Activated naive CD4-positive, alpha-beta T cell treated with anti-CD3 and anti-CD28 coated beads for 36 hours (primary cell): ENCODE measurements around the gene HOXA3. TPM values are rescaled to one million over a fixed set of nuclear protein-coding genes. Genes with fewer than 3 reads are reported as not detected.

Source experiments
- CTCF ChIA-PET: fragments of 350-600 bp; sonication (Branson Sonifier 250); formaldehyde crosslinking; loops from one replicate; lab custom pipeline; 2021; ENCODE audit warnings: antibody characterized with exemption; lab: Charles Lee
- DNase-seq: peaks from one replicate; pipeline ENCODE4 v3.0.0-alpha.2; 2020
- H3K27ac Mint-ChIP-seq: one replicate; pipeline ENCODE4 v1.8.0; 2021; ENCODE audit warnings: mild to moderate bottlenecking, mixed read lengths
- H3K27me3 Mint-ChIP-seq: one replicate; pipeline ENCODE4 v1.8.0; 2021; ENCODE audit warnings: low read depth, mixed read lengths
- H3K36me3 Mint-ChIP-seq: one replicate; pipeline ENCODE4 v1.8.0; 2021; ENCODE audit warnings: low read depth, mixed read lengths
- H3K4me1 Mint-ChIP-seq: one replicate; pipeline ENCODE4 v1.8.0; 2021; ENCODE audit warnings: low read depth, mixed read lengths
- H3K4me3 Mint-ChIP-seq: one replicate; pipeline ENCODE4 v1.8.0; 2021; ENCODE audit warnings: mild to moderate bottlenecking, moderate library complexity, mixed read lengths
- H3K9me3 Mint-ChIP-seq: one replicate; pipeline ENCODE4 v1.8.0; 2021; ENCODE audit warnings: mixed read lengths
- intact Hi-C: fragments of 100-400 bp; cut with micrococcal nuclease; formaldehyde crosslinking; loops from one replicate; pipeline ENCODE4 v1.15.1; 2023
- total RNA-seq, 2 experiments: library from RNA; stranded (reverse); gene quantifications; one replicate each; pipeline ENCODE4 v1.2.3, GENCODE V29; 2021

The HOXA3 gene
- total RNA-seq, 2 experiments from 2014 or later = not detected

GRCh38 chr7:27130540-27131389 lies 21.6 kb downstream of the HOXA3 start, which contains the start of gene HOXA4:
Gene HOXA4 (minus strand): TSS chr7:27130757. CDS start chr7:27130733, 24 bp downstream.
- CTCF ChIA-PET = interaction anchor here (0.6 kb wide), 1 partner anchor 280 kb away, joined by 4 read pairs; no protein-coding TSS in a partner anchor
- no peaks in the 10 kb centered on the region for H3K36me3 Mint-ChIP-seq
- H3K4me1 Mint-ChIP-seq = peaks cover 19% of the 10 kb centered on the region
- peak; percentile 71 for DNase-seq
- H3K27ac Mint-ChIP-seq = no peak within 1 kb of the TSS
- H3K9me3 Mint-ChIP-seq = no peaks in the 10 kb centered on the region
- peaks cover 51% of the 10 kb centered on the region for H3K27me3 Mint-ChIP-seq
- H3K4me3 Mint-ChIP-seq = peak within 1 kb of the TSS; percentile 53
- intact Hi-C loops = no loop called here

DNA sequence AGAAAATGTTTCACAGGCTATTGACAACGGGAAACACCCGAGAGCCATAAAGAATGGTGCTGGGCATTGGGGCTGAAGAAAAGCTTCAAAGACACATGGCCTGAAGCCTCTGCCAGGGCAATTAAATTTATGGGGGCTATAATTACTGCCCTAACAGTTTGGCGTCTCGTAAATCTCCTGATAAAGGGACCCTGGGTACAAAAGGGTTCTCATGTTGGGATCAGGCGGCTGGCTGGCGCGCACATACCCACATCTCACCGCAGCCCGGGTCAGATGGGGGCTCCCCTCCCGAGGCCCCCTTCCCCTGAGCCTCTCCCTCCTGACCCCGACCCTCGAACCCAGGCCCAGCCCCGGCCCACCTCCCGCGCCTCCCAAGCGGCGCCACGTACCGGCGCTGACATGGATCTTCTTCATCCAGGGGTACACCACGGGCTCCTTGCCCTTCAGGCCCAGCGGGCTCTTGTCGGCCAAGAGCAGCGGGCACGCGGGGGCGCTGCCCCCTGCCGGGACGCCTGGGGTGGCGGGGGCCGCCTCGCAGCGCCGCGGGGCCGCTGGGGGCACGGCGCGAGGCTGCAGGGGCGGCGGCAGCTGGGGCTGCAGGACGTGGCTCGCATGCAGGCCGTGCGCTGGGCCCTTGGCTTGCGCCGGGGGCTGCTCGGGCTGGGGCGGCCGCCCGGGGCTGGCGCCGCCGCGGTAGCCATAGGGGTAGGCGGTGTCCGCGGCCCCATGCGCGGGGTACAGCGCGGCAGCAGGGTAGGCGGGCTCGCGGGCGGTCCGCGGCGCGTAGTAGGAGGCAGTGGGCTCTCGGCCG lies 22.4 kb downstream of the HOXA3 start:
- CTCF ChIA-PET = no interaction called here
- Mint-ChIP-seq H3K4me1 (peaks cover 14% of the 10 kb centered on the region), H3K27ac (no peak overlapping the region), H3K36me3 (no peaks in the 10 kb centered on the region), H3K4me3 (no peak overlapping the region), H3K9me3 (no peaks in the 10 kb centered on the region), H3K27me3 (peaks cover 48% of the 10 kb centered on the region)
- intact Hi-C loops = no loop called here
- DNase-seq = no peak

- intact Hi-C loops = no loop called here
- Mint-ChIP-seq H3K9me3 (no peaks in the 10 kb centered on the region), H3K4me3 (no peak overlapping the region), H3K36me3 (no peaks in the 10 kb centered on the region), H3K4me1 (peaks cover 5% of the 10 kb centered on the region), H3K27me3 (peaks cover 44% of the 10 kb centered on the region), H3K27ac (no peak overlapping the region)
- CTCF ChIA-PET = no interaction called here
- DNase-seq = no peak
Observed at GRCh38 chr7:27128776-27129728, 23.3 kb downstream of the HOXA3 start.

DNA sequence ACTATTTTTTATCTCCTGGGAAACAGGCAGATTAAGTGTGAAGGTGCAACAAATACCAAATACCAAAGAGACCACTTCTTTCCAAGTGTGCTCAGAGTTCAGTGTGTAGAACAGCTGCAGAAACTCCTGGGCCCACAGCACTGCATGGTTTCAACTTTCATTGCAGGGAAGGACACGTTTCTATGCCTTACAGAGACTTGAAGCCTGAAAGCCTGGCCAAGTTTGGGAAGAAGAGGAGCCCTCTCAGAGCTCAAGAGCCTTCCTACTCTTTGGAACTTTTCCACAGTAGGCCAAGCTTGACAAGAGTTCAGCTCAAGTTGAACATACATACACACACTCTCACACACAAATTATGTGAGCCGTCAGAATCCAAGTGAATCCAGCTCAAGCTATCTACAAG lies 24.3 kb downstream of the HOXA3 start:
- H3K27ac Mint-ChIP-seq = no peak overlapping the region

DNA sequence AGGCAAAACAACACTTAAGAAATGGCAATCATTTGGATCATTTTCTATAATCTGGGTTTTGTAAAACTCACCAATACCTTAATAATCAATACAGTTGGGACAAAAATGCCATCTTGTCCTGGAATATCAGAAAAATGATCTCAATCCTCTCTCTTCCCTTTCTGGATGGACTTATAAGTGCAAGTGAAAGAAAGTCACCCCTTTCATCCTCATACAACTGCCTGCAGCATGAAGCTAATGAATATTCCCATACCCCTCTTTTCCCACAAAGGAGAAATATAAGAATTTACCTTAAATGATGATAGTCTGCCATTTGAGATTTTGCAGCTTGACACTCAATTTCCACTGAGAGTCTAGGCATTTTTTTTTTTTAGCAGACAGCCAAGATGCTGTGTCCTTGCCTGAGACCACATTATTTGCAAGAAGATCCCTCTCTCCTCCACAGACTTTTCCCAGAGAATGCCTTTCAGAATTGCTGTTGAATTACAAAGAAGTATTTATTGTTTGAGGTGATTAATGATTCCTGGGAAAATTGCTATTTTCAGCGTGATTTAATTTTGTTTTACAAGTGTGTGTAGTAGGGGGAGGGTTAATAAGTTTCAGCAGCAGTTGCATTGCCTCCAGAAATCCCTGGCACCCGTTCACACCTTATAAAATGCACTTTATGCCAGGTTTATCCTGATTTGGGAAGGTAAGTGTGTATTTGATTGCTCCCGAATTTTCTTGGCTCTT lies 25.6 kb downstream of the HOXA3 start:
- Mint-ChIP-seq H3K27me3 (peaks cover 35% of the 10 kb centered on the region), H3K9me3 (no peaks in the 10 kb centered on the region), H3K4me1 (no peaks in the 10 kb centered on the region), H3K36me3 (no peaks in the 10 kb centered on the region), H3K27ac (no peak overlapping the region), H3K4me3 (no peak overlapping the region)
- CTCF ChIA-PET = no interaction called here
- no peak for DNase-seq
- intact Hi-C loops = no loop called here

More for the DNA sequence above, 24.3 kb downstream of the HOXA3 start:
- no peaks in the 10 kb centered on the region for H3K36me3 Mint-ChIP-seq
- no peaks in the 10 kb centered on the region for H3K4me1 Mint-ChIP-seq
- no peak overlapping the region for H3K4me3 Mint-ChIP-seq
- H3K27me3 Mint-ChIP-seq = peaks cover 41% of the 10 kb centered on the region
- intact Hi-C loops = no loop called here
- no peaks in the 10 kb centered on the region for H3K9me3 Mint-ChIP-seq
- CTCF ChIA-PET = interaction anchor here (0.8 kb wide), 1 partner anchor 22 kb away, joined by 3 read pairs; no protein-coding TSS in a partner anchor
- DNase-seq = no peak

DNA sequence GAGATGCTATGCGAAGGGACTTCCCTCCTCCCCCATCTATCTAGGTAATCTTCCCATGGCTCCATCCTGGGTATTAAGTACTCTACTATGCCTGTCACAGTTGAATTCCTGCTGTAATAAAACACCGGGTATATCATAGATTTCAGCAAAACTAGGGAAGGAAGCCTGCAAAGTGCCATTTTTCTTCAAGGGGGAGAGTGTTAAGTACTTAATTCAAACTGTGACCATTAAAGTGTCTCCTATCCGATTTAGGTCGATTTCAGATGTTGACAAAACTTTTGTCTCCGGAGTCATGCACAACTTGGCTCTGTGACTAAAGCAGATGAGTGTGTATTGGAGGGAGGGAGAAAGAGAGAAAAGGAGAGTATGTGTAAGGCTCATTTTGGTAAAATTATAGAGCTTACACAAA lies 26.4 kb downstream of the HOXA3 start:
- Mint-ChIP-seq H3K9me3 (no peaks in the 10 kb centered on the region), H3K36me3 (no peaks in the 10 kb centered on the region), H3K27ac (no peak overlapping the region), H3K4me3 (no peak overlapping the region), H3K4me1 (no peaks in the 10 kb centered on the region), H3K27me3 (peaks cover 28% of the 10 kb centered on the region)
- intact Hi-C loops = no loop called here
- CTCF ChIA-PET = no interaction called here
- DNase-seq = no peak

DNA sequence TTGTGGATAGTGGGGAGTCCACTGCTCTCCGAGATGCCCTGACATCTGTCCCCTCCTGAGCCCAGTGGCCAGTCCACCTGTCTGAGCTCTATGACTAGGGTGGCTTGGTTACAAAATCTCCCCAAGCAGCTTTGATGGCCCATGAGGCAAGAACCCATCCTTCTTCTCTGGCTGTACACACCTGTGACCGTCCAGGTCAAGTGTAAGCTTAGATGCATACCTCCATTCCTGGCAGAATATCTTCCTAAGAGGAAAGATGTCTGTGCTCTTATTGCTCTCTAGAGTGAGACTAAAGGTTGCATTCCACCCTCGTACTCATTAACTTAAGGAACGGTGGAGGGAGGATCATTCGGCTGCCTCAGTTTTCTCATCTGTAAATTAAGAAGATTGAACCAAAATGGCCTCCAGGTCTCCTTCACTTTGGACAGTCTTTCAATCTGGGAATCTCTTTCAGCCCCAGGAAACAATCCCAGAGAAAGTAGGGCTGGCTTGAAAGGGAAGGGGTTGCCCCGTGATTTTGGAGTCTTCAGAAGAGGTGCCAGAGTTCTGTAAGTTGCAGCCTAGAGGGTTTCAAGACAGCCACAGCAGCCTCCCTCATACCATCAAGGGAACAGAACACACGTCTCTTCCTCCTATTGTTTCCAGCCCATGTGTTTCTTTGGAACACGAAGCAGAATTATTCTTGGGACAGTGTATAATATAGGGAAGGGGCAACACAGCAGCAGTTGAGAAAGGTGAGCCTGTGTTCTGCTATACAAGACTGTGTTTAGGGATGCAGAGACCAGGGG lies 27.3 kb downstream of the HOXA3 start:
- no peaks in the 10 kb centered on the region for H3K36me3 Mint-ChIP-seq
- no peak overlapping the region for H3K27ac Mint-ChIP-seq
- CTCF ChIA-PET = no interaction called here
- no peaks in the 10 kb centered on the region for H3K9me3 Mint-ChIP-seq
- peaks cover 28% of the 10 kb centered on the region for H3K27me3 Mint-ChIP-seq
- no peak for DNase-seq
- intact Hi-C loops = no loop called here
- no peaks in the 10 kb centered on the region for H3K4me1 Mint-ChIP-seq
- H3K4me3 Mint-ChIP-seq = no peak overlapping the region

GRCh38 chr7:27124096-27124901 lies 28.1 kb downstream of the HOXA3 start:
- no peaks in the 10 kb centered on the region for H3K9me3 Mint-ChIP-seq
- intact Hi-C loops = no loop called here
- CTCF ChIA-PET = no interaction called here
- H3K4me3 Mint-ChIP-seq = no peak overlapping the region
- no peaks in the 10 kb centered on the region for H3K36me3 Mint-ChIP-seq
- no peak overlapping the region for H3K27ac Mint-ChIP-seq
- peaks cover 28% of the 10 kb centered on the region for H3K27me3 Mint-ChIP-seq
- no peaks in the 10 kb centered on the region for H3K4me1 Mint-ChIP-seq
- DNase-seq = no peak

DNA sequence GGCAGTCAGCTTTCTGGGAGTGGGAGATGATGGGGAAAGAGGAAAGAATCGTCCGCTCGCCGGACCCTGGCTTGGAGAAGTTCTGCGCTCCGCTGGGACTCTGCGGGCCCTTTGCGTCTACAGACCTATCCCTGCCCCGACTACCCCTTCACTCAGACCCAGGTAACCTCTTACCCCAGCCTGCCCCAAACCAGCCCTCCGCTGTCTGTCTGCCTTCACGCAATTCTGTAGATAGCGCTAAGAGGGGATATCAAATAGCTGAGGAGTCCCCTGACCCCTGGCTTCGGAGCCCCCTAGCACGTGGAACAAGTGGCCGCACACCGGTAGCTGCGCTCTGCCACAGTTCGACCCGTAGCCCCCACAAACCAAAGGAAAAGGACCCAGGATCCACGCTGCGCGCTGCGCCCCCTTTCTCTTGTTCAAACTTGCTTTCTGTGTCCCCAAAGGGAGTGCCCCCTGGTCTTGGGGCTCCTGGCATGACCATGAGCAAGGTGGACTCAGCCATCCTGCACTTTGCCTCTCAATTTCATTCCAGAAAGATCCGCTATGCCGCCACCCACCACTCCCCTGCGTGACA lies 28.8 kb downstream of the HOXA3 start:
- CTCF ChIA-PET = no interaction called here
- Mint-ChIP-seq H3K9me3 (no peaks in the 10 kb centered on the region), H3K27me3 (peaks cover 24% of the 10 kb centered on the region), H3K4me1 (no peaks in the 10 kb centered on the region), H3K36me3 (no peaks in the 10 kb centered on the region), H3K27ac (no peak overlapping the region), H3K4me3 (no peak overlapping the region)
- intact Hi-C loops = no loop called here
- no peak for DNase-seq

DNA sequence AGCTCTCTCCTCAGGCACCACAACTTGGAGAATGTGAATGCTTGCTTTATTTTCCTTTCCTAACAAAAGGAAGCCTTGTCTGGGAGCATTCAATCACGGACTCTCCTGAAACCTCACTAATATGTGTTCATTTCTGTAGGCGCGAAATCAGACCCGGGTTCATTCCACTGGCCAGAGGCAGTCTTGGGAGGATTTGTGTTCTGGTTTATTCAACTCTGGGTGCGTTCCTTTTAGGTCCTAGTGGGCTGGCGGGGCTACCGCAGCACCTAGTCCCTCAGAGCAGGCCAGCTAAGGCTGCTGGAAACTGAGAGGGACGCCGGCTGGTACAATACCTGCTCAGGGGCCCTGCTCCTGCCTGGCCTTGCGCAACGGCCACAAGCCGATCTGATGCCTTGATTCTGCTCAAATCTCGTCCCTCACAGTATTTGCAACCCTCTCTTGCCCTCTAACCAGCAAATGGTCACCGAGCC lies 29.3 kb downstream of the HOXA3 start:
- CTCF ChIA-PET = interaction anchor here (0.6 kb wide), 1 partner anchor 68 kb away, joined by 6 read pairs; no protein-coding TSS in a partner anchor
- Mint-ChIP-seq H3K4me1 (no peaks in the 10 kb centered on the region), H3K27me3 (peaks cover 23% of the 10 kb centered on the region), H3K27ac (no peak overlapping the region), H3K4me3 (no peak overlapping the region), H3K9me3 (no peaks in the 10 kb centered on the region), H3K36me3 (no peaks in the 10 kb centered on the region)
- intact Hi-C loops = no loop called here
- DNase-seq = no peak
